MCF 10A (cell line): ENCODE data around the gene DDX4. TPM values are rescaled to one million over a fixed set of nuclear protein-coding genes. Genes with fewer than 3 reads are reported as not detected.

Source experiments
- BruUV-seq: library from RNA; stranded (reverse); fragments of 400-500 nt; replicated peaks from 2 replicates; lab custom pipeline; 2021; lab: Mats Ljungman, UMichigan
- CTCF ChIA-PET: fragments of 300-600 bp; sonication (Branson Sonifier 250); formaldehyde crosslinking; extraction: SDS; loops from one replicate; lab custom pipeline; 2021; ENCODE audit warnings: antibody characterized with exemption, inconsistent platforms; lab: Yijun Ruan, JAX
- POLR2A ChIA-PET: fragments of 300-600, 350-650 bp; sonication (Branson Sonifier 250); formaldehyde crosslinking; extraction: SDS; loops from one replicate; lab custom pipeline; 2020; ENCODE audit warnings: antibody characterized with exemption, inconsistent platforms; lab: Yijun Ruan, JAX
- DNase-seq: peaks from one replicate; pipeline ENCODE4 v3.0.0-alpha.2; 2018; ENCODE audit not compliant: unreplicated experiment
- H3K27ac Mint-ChIP-seq: one replicate; pipeline ENCODE4 v1.8.0; 2022; ENCODE audit warnings: mild to moderate bottlenecking, low read depth, mixed read lengths; ENCODE audit not compliant: unreplicated experiment
- H3K27me3 Mint-ChIP-seq: one replicate; pipeline ENCODE4 v1.8.0; 2022; ENCODE audit warnings: mixed read lengths; ENCODE audit not compliant: insufficient read depth, unreplicated experiment
- H3K36me3 Mint-ChIP-seq: one replicate; pipeline ENCODE4 v1.8.0; 2022; ENCODE audit warnings: mild to moderate bottlenecking, moderate library complexity, mixed read lengths; ENCODE audit not compliant: insufficient read depth, unreplicated experiment
- H3K4me1 Mint-ChIP-seq: one replicate; pipeline ENCODE4 v1.8.0; 2022; ENCODE audit warnings: mixed read lengths; ENCODE audit not compliant: insufficient read depth, unreplicated experiment
- H3K4me3 Mint-ChIP-seq: one replicate; pipeline ENCODE4 v1.8.0; 2022; ENCODE audit warnings: mild to moderate bottlenecking, moderate library complexity, mixed read lengths; ENCODE audit not compliant: unreplicated experiment
- H3K9me3 Mint-ChIP-seq: one replicate; pipeline ENCODE4 v1.8.0; 2022; ENCODE audit warnings: mixed read lengths; ENCODE audit not compliant: unreplicated experiment
- intact Hi-C: fragments of 100-400 bp; cut with micrococcal nuclease; formaldehyde crosslinking; loops from 2 replicates; pipeline ENCODE4 v1.14.1; 2022
- total RNA-seq: library from RNA; stranded (reverse); gene quantifications from 2 replicates; pipeline ENCODE4 v1.2.3, GENCODE V29; 2022
- TF ChIP-seq, protein P1 (sequence below): fragments of 200-600 bp; IDR thresholded peaks from one replicate; pipeline ENCODE4 v1.8.0; 2022; ENCODE audit warnings: antibody characterized with exemption, mild to moderate bottlenecking; ENCODE audit not compliant: unreplicated experiment

Gene DDX4
- total RNA-seq, 1 experiment from 2014 or later = not detected

DNA sequence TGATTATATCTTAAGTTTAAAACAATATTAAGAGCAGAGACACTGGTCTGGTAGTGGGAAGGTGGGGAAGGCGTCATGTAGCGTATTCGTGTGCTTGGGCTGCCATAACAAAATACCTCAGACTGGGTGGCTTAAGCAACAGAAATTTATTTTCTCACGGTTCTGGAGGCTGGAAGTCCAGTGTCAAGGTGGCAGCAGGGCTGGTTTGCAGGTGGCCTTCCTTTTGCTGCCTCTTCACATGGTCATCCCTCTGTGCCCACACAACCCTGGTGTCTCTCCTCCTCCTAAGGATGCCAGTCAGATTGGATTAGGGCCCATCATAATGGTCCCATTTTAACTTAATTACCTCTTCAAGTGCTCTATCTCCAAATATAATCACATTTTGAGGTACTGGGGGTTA lies 122.8 kb downstream of the DDX4 start:
- no peak for DNase-seq
- Mint-ChIP-seq H3K36me3 (peaks cover 6% of the 10 kb centered on the region), H3K4me1 (no peaks in the 10 kb centered on the region), H3K27me3 (no peaks in the 10 kb centered on the region), H3K27ac (no peak overlapping the region), H3K9me3 (no peaks in the 10 kb centered on the region), H3K4me3 (no peak overlapping the region)
- ChIA-PET CTCF (no interaction called here), POLR2A (no interaction called here)
- intact Hi-C loops = no loop called here
- TF ChIP-seq, protein P1, sequence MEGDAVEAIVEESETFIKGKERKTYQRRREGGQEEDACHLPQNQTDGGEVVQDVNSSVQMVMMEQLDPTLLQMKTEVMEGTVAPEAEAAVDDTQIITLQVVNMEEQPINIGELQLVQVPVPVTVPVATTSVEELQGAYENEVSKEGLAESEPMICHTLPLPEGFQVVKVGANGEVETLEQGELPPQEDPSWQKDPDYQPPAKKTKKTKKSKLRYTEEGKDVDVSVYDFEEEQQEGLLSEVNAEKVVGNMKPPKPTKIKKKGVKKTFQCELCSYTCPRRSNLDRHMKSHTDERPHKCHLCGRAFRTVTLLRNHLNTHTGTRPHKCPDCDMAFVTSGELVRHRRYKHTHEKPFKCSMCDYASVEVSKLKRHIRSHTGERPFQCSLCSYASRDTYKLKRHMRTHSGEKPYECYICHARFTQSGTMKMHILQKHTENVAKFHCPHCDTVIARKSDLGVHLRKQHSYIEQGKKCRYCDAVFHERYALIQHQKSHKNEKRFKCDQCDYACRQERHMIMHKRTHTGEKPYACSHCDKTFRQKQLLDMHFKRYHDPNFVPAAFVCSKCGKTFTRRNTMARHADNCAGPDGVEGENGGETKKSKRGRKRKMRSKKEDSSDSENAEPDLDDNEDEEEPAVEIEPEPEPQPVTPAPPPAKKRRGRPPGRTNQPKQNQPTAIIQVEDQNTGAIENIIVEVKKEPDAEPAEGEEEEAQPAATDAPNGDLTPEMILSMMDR = no peak
- BruUV-seq = no TSS peak

DNA sequence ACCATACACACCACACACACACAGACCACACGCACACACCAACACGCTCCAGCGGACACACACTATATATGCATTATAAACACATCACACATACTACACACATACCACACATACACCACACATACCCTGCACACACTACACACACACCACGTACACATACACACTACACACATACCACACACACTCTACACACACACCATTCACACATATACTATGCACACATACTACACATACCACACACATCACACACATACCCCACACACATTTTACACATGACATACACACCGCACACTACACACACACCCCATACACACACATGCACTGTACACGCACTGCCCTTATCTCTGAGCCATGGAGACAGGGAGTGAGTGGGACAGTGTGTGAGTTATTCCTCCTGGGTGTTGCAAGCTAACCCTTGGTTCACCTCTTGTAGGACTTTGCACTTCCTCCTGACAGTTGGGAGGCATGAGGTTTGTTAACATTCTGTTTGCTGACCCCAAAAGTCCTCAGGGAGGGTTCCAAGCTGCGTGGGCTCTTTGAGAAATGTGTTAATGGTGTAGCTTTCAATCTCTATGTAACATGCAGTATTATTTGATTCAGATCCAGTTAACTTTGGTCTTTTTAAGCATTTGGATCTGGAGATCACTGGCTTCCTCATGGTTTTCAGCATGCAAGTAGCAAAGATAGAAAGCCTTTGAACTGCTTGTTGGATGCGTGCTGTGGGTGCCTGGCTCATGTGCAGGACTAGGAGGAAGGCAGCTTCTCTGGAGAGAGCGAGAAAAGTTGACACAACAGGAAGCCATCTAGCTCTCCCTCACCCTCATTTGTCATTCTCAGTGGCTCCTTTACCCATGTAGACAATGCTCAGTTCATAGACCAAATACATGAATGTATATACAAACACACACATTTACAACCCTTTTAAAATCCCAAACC lies 127.0 kb downstream of the DDX4 start:
- intact Hi-C loops = no loop called here
- CTCF ChIA-PET = interaction anchor here (1.3 kb wide), 1 partner anchor 9 kb away, joined by 4 read pairs; no protein-coding TSS in a partner anchor
- BruUV-seq = no TSS peak
- Mint-ChIP-seq H3K27ac (no peak overlapping the region), H3K4me1 (peaks cover 6% of the 10 kb centered on the region), H3K4me3 (no peak overlapping the region), H3K27me3 (no peaks in the 10 kb centered on the region), H3K9me3 (no peaks in the 10 kb centered on the region), H3K36me3 (peaks cover 6% of the 10 kb centered on the region)
- DNase-seq = no peak
- POLR2A ChIA-PET = interaction anchor here (1.7 kb wide), 1 partner anchor 14 kb away, joined by 4 read pairs; the partner anchor contains the start of gene IL31RA
- TF ChIP-seq, protein P1 = no peak

DNA sequence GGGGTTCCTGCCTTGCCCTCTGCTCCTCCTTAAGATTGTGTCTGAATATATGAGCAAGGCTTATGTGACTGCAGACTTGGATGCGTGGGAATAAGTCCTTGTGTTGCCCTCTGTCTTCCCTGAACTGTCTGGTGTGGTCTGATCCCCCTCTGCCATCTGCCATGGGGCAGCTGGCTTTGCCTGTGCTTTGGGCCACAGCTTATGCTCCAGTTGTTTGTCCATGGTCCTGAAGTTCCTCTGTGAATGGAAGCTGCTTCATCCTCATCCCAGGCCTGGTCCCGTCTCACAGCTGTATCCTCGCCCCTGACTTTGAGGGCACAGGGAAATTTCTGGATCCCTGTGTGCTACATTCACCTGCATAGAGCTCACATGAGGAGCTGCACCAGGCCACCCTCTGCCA lies 128.0 kb downstream of the DDX4 start:
- H3K9me3 Mint-ChIP-seq = no peaks in the 10 kb centered on the region
- no peaks in the 10 kb centered on the region for H3K27me3 Mint-ChIP-seq
- no TSS peak for BruUV-seq
- CTCF ChIA-PET = interaction anchor here (1.3 kb wide), 1 partner anchor 10 kb away, joined by 4 read pairs; no protein-coding TSS in a partner anchor
- H3K4me1 Mint-ChIP-seq = peaks cover 6% of the 10 kb centered on the region
- peaks cover 6% of the 10 kb centered on the region for H3K36me3 Mint-ChIP-seq
- POLR2A ChIA-PET = interaction anchor here (1.7 kb wide), 1 partner anchor 15 kb away, joined by 4 read pairs; the partner anchor contains the start of gene IL31RA
- intact Hi-C loops = no loop called here
- DNase-seq = no peak
- H3K4me3 Mint-ChIP-seq = no peak overlapping the region
- TF ChIP-seq, protein P1 = no peak
- H3K27ac Mint-ChIP-seq = no peak overlapping the region

DNA sequence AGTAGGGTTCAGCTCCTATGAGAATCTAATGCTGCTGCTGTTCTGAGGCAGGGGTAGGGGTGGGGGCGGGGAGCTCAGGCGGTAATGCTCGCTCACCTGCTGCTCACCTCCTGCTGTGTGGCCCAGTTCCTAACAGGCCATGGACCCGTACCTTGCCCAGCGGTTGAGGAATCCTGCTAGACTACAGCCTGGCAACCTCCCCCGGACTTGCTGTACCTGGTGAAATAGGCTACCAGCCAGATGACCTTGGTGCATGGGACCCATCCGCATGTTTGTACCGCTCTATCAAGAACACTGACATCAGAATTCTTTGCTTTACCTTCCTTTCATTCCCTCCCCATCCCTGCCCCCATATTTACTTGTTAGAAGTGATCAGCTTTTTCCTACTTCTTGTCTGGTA lies 128.6 kb downstream of the DDX4 start:
- Mint-ChIP-seq H3K4me3 (no peak overlapping the region), H3K36me3 (peaks cover 5% of the 10 kb centered on the region), H3K4me1 (peaks cover 6% of the 10 kb centered on the region), H3K27me3 (no peaks in the 10 kb centered on the region), H3K9me3 (no peaks in the 10 kb centered on the region), H3K27ac (no peak overlapping the region)
- intact Hi-C loops = no loop called here
- CTCF ChIA-PET = no interaction called here
- no TSS peak for BruUV-seq
- DNase-seq = no peak
- TF ChIP-seq, protein P1 = no peak
- POLR2A ChIA-PET = interaction anchor here (1.7 kb wide), 1 partner anchor 15 kb away, joined by 4 read pairs; the partner anchor contains the start of gene IL31RA
